ENCODE measurements around the gene AGBL4.

AGBL4 gene

GRCh38 chr1:48753293-48753692 lies 1270.5 kb downstream of the AGBL4 start:
- no peak for DNase-seq

- DNase-seq: no peak
These were observed 1273.6 kb downstream of the AGBL4 start for GRCh38 chr1:48750109-48750508.

GRCh38 chr1:48749068-48749467 lies 1274.7 kb downstream of the AGBL4 start:
- no peak for DNase-seq

GRCh38 chr1:48746906-48747305 lies 1276.8 kb downstream of the AGBL4 start:
- no peak for DNase-seq

- no peak for DNase-seq
These were observed 1279.7 kb downstream of the AGBL4 start for GRCh38 chr1:48744032-48744431.

GRCh38 chr1:48743480-48743879 lies 1280.3 kb downstream of the AGBL4 start:
- no peak for DNase-seq

GRCh38 chr1:48741380-48741779 lies 1282.4 kb downstream of the AGBL4 start:
- DNase-seq: no peak

- DNase-seq: no peak
These were observed 1283.1 kb downstream of the AGBL4 start for GRCh38 chr1:48740621-48741020.

GRCh38 chr1:48739091-48739490 lies 1284.7 kb downstream of the AGBL4 start:
- DNase-seq: no peak

- DNase-seq: no peak
These were observed 1285.4 kb downstream of the AGBL4 start for GRCh38 chr1:48738356-48738755.

GRCh38 chr1:48735796-48736195 lies 1288.0 kb downstream of the AGBL4 start:
- DNase-seq: no peak

- no peak for DNase-seq
These were observed 1293.4 kb downstream of the AGBL4 start for GRCh38 chr1:48730164-48730910.

GRCh38 chr1:48728584-48728983 lies 1295.2 kb downstream of the AGBL4 start:
- DNase-seq: no peak

GRCh38 chr1:48726557-48727215 lies 1297.1 kb downstream of the AGBL4 start:
- DNase-seq: no peak

GRCh38 chr1:48726139-48726538 lies 1297.6 kb downstream of the AGBL4 start:
- DNase-seq: no peak

GRCh38 chr1:48725341-48726046 lies 1298.3 kb downstream of the AGBL4 start:
- no peak for DNase-seq

- DNase-seq: no peak
These were observed 1302.8 kb downstream of the AGBL4 start for GRCh38 chr1:48720929-48721328.

GRCh38 chr1:48718705-48719104 lies 1305.0 kb downstream of the AGBL4 start:
- no peak for DNase-seq

GRCh38 chr1:48718116-48718630 lies 1305.6 kb downstream of the AGBL4 start:
- no peak for DNase-seq

- no peak for DNase-seq
These were observed 1306.7 kb downstream of the AGBL4 start for GRCh38 chr1:48717082-48717481.

- no peak for DNase-seq
These were observed 1307.8 kb downstream of the AGBL4 start for GRCh38 chr1:48715921-48716320.

GRCh38 chr1:48710915-48711314 lies 1312.8 kb downstream of the AGBL4 start:
- no peak for DNase-seq

- no peak for DNase-seq
These were observed 1313.4 kb downstream of the AGBL4 start for GRCh38 chr1:48710318-48710717.

- no peak for DNase-seq
These were observed 1319.0 kb downstream of the AGBL4 start for GRCh38 chr1:48704736-48705135.

All from stimulated activated CD4-positive, alpha-beta T cell treated with anti-CD3 and anti-CD28 coated beads, Interleukin-4, amount 100 ng/mL, for 1 hour (primary cell).